Measurements from ENCODE around the gene CACNA1C.

DNA sequence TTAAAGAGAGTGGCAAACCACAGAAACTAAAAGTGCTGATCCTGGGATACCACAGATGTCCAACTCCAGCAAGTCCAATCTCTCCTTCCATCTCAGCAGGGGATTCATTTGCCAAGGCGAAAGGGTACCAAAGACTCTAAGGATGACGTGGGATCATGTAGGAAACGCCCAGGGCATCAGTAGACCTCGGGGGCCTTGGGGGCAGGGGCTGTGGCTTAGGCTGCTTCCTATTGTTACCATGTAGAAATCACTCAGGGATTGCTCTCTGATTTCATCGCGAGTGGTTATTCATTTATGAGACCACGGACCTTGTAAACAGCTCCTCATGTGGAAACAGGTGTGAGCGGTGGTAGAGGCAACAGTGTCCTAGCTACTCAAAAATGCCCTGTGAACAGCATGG is 592.7 kb downstream of the CACNA1C start:
- TF ChIP-seq, protein P1, sequence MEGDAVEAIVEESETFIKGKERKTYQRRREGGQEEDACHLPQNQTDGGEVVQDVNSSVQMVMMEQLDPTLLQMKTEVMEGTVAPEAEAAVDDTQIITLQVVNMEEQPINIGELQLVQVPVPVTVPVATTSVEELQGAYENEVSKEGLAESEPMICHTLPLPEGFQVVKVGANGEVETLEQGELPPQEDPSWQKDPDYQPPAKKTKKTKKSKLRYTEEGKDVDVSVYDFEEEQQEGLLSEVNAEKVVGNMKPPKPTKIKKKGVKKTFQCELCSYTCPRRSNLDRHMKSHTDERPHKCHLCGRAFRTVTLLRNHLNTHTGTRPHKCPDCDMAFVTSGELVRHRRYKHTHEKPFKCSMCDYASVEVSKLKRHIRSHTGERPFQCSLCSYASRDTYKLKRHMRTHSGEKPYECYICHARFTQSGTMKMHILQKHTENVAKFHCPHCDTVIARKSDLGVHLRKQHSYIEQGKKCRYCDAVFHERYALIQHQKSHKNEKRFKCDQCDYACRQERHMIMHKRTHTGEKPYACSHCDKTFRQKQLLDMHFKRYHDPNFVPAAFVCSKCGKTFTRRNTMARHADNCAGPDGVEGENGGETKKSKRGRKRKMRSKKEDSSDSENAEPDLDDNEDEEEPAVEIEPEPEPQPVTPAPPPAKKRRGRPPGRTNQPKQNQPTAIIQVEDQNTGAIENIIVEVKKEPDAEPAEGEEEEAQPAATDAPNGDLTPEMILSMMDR (IDR thresholded peaks at IDR 0.05) = no peak
- no peak for TF ChIP-seq POLR2A (IDR thresholded peaks at IDR 0.05)

Measured in suprapubic skin (tissue), 3 donors.